ENCODE measurements around the gene LARGE1. TPM values are rescaled to one million over a fixed set of nuclear protein-coding genes. Genes with fewer than 3 reads are reported as not detected.

Gene LARGE1
- polyA plus RNA-seq, 3 donors, result 0.05 to 0.13 TPM; not detected in 1

GRCh38 chr22:33326540-33327295, 593.6 kb downstream of the LARGE1 start:
- H3K27ac ChIP-seq (ENCODE audit: low read depth in 1 of 2, low read length in 2 of 2), result no peak overlapping the region
- no peak overlapping the region for H3K4me2 ChIP-seq (replicated peaks; ENCODE audit: extremely low read depth, low read length, poor library complexity, severe bottlenecking)
- no peaks in the 10 kb centered on the region for H3K27me3 ChIP-seq (ENCODE audit: control insufficient read depth in 2 of 2, insufficient read depth in 2 of 2, low read length in 2 of 2)
- Mint-ChIP-seq H3K27ac (no peak overlapping the region), H3K4me1 (no peaks in the 10 kb centered on the region), H3K4me3 (no peak overlapping the region), H3K9me3 (peaks cover 0 to 6% (median 0%) of the 10 kb centered on the region in 7 donors), H3K36me3 (no peaks in the 10 kb centered on the region), H3K27me3 (ENCODE audit: low read depth in 3 of 3) (no peaks in the 10 kb centered on the region)
- no peaks in the 10 kb centered on the region for H3K36me3 ChIP-seq (replicated peaks in 1 of 2; ENCODE audit: control insufficient read depth in 1 of 2, insufficient read depth in 2 of 2, low read length in 2 of 2)
- no peak for DNase-seq
- no peaks in the 10 kb centered on the region for H3K4me1 ChIP-seq (ENCODE audit: control insufficient read depth in 1 of 2, insufficient read depth in 2 of 2, low read length in 2 of 2)
- no peak for TF ChIP-seq CTCF (IDR thresholded peaks at IDR 0.05)
- H3K79me2 ChIP-seq (ENCODE audit: insufficient read depth, low read length), result no peaks in the 10 kb centered on the region
- H3K4me3 ChIP-seq (replicated peaks in 1 of 3; ENCODE audit: low read depth in 2 of 3, low read length in 3 of 3), result no peak overlapping the region
- H2AFZ ChIP-seq (ENCODE audit: insufficient read depth, low read depth, low read length, poor library complexity, severe bottlenecking), result no peak overlapping the region
- intact Hi-C loops (cut with micrococcal nuclease), result no loop called here
- H4K20me1 ChIP-seq (ENCODE audit: insufficient read depth, low read length), result no peaks in the 10 kb centered on the region
- 96% methylated on average over 9 of the region's 10 CpGs for WGBS (ENCODE audit: insufficient coverage)
- no peak overlapping the region for H3K9ac ChIP-seq (ENCODE audit: insufficient read depth, low read length, poor library complexity, severe bottlenecking)
- no peaks in the 10 kb centered on the region for H3K9me3 ChIP-seq (replicated peaks in 1 of 2; ENCODE audit: control insufficient read depth in 1 of 2, insufficient read depth in 1 of 2, low read length in 2 of 2)

GRCh38 chr22:33325232-33326004, 594.9 kb downstream of the LARGE1 start:
- peaks cover 0 to 4% (median 0%) of the 10 kb centered on the region in 7 donors for H3K9me3 Mint-ChIP-seq
- Histone ChIP-seq H3K4me1 (ENCODE audit: control insufficient read depth in 1 of 2, insufficient read depth in 2 of 2, low read length in 2 of 2) (no peaks in the 10 kb centered on the region), H3K9me3 (replicated peaks in 1 of 2; ENCODE audit: control insufficient read depth in 1 of 2, insufficient read depth in 1 of 2, low read length in 2 of 2) (no peaks in the 10 kb centered on the region), H3K36me3 (replicated peaks in 1 of 2; ENCODE audit: control insufficient read depth in 1 of 2, insufficient read depth in 2 of 2, low read length in 2 of 2) (no peaks in the 10 kb centered on the region), H3K27me3 (ENCODE audit: control insufficient read depth in 2 of 2, insufficient read depth in 2 of 2, low read length in 2 of 2) (no peaks in the 10 kb centered on the region), H3K79me2 (ENCODE audit: insufficient read depth, low read length) (no peaks in the 10 kb centered on the region), H2AFZ (ENCODE audit: insufficient read depth, low read depth, low read length, poor library complexity, severe bottlenecking) (no peak overlapping the region), H3K27ac (ENCODE audit: low read depth in 1 of 2, low read length in 2 of 2) (no peak overlapping the region), H3K4me2 (replicated peaks; ENCODE audit: extremely low read depth, low read length, poor library complexity, severe bottlenecking) (no peak overlapping the region), H3K4me3 (replicated peaks in 1 of 3; ENCODE audit: low read depth in 2 of 3, low read length in 3 of 3) (no peak overlapping the region), H4K20me1 (ENCODE audit: insufficient read depth, low read length) (no peaks in the 10 kb centered on the region), H3K9ac (ENCODE audit: insufficient read depth, low read length, poor library complexity, severe bottlenecking) (no peak overlapping the region)
- no peak overlapping the region for H3K4me3 Mint-ChIP-seq
- H3K27ac Mint-ChIP-seq, result no peak overlapping the region
- no peak for DNase-seq
- WGBS (ENCODE audit: insufficient coverage), result 72% methylated on average over 3 of the region's 5 CpGs
- no peak for TF ChIP-seq CTCF (IDR thresholded peaks at IDR 0.05)
- intact Hi-C loops (cut with micrococcal nuclease), result no loop called here
- no peaks in the 10 kb centered on the region for H3K4me1 Mint-ChIP-seq
- no peaks in the 10 kb centered on the region for H3K36me3 Mint-ChIP-seq
- H3K27me3 Mint-ChIP-seq (ENCODE audit: low read depth in 3 of 3), result no peaks in the 10 kb centered on the region
